IPS DF 4.7 (cell line): ENCODE data around the gene FRMPD1.
A peak's percentile ranks its signal among the peaks of the same experiment; 100 is the strongest.

ENCODE experiments used
- DNase-seq: peaks from one replicate; pipeline ENCODE4 v3.0.0-alpha.2; 2013; ENCODE audit warnings: low spot score; ENCODE audit errors: extremely low read depth

Gene FRMPD1

DNA sequence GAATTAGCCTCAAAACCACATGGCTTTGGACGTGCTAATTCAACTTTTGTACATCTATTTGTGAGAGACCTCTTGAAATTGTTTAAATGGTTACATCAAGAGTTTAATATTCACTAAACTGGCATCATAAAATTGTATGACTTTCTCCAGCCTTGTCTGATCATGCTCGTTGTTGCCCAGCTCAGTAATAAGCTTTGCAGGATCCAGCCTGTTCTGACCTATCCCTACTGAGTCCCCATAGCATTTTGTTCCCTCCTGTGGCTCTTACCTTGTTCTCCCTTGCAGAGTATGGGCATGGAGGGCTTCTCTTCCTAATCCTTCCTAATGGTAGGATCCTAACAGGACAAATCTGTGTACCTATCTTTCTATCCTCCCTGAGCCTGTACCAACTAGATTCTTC, 127.8 kb downstream of the FRMPD1 start:
- no peak for DNase-seq

GRCh38 chr9:37784291-37784615, 133.5 kb downstream of the FRMPD1 start:
- no peak for DNase-seq

DNA sequence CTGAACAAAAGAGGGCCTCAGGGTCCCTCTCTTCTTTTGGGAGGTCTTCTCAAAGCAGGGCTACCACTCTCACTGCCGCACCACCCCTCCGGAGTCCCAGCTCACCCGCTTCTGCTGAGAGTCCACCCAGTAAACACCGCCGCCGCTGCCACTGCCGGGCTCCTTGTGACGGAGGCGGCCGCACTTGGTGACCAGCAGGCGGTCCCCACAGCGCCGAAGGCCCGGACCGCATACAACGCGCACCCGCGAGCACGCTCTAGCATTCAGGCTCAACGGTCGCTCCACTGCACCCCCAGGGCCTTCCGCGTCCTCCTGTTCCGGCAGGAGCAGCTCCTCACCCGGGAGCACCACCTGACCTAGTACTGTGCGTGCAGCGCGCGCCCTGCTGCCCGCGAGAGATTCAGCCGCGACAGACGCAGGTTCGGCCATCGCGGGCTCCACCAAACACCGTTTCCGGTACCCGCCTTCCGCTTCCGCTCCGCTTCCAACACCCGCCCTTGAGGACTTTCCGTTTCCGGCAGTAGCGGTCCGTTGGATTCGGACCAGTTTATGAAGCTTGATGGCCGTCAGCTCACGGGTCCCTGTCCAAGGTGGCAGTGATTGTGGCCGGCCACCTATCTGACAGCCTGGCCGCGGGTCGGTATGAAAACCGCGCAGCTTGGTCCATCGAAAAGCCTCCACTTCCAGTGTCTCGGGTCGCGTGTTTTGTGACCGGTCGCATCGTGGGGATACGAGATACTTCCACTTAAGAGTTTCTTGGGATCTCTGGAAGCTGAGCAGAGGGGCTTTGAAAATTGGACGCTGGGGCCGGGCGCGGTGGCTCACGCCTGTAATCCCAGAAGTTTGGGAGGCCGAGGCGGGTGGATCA, 134.1 kb downstream of the FRMPD1 start, which contains the start of gene EXOSC3:
EXOSC3 (minus strand) TSS at position 449 of the 868 bp plus-strand sequence; CDS start at position 429, 20 bp downstream.
- peak; percentile 74 for DNase-seq

GRCh38 chr9:37787059-37787458, 136.3 kb downstream of the FRMPD1 start:
- DNase-seq = no peak

DNA sequence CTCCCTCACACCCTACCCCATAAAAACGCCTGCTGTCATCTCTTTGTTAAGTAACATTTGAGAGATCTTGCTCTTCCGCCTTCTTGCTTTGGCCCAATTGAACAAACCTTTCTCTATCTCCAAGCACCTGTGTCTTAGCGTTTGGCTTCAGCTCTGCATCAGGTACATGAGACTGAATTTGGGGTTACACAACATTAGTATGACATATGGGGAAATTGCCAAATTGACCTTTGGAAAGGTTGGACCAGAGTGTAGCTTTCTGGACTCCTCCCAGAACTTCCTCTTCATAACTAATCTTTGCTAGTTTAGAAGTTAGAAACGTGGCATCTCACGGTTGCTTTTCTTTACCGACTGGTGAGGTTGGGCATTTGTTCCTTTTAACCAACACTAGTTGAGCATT, 137.6 kb downstream of the FRMPD1 start:
- no peak for DNase-seq

DNA sequence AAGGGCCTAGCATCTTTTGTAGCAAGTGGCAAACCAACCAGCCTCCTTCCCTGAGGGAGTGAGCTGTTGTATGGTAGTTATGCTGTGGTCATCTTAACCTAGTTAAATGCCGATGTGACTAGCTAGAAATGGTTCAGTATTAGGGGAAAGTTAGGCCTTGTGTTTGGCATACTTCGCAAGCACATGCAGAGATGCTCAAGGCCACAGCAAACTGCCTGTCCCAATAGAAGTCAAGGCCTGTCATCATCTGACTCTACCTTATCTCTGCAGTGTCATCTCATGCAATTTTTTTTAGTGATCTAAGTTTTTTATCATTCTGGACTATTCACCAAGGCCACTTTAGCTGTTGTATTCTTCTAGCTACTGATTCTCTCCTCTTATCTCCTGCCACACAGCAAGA, 139.3 kb downstream of the FRMPD1 start:
- no peak for DNase-seq

DNA sequence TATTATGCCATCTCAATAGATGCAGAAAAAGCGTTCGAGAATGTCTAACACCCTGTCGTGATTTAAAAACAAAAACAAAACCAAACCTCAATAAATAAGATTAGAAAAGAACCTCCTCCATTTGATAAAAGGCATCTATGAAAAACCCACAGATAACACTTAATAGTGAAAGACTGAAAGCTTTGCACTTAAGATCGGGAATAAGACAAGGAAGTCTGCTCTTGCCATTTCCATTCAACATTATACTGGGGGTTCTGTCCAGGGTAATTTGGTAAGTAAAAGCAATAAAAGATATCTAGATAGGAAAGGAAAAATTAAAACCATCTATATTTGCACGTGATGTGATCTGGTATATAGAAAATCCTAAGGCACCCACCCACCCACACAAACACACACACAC, 141.4 kb downstream of the FRMPD1 start:
- DNase-seq = no peak

GRCh38 chr9:37796232-37796631, 145.5 kb downstream of the FRMPD1 start:
- DNase-seq = no peak
